ENCODE data around the gene PLD4.

PLD4 gene

GRCh38 chr14:104877806-104878550 is 46.7 kb upstream of the PLD4 start:
- Histone ChIP-seq H3K27me3 (no peaks in the 10 kb centered on the region), H3K9me3 (no peaks in the 10 kb centered on the region), H3K36me3 (peaks cover 12 to 59% (median 30%) of the 10 kb centered on the region in 3 donors), H3K27ac (no peak overlapping the region), H3K4me1 (peaks cover 0 to 26% (median 2%) of the 10 kb centered on the region in 4 donors), H3K4me3 (no peak overlapping the region)
- DNase-seq, result no peak
- TF ChIP-seq CTCF (IDR thresholded peaks at IDR 0.05), result no peak
- intact Hi-C loops (cut with DNase I; ENCODE audit: low total_unique reads), result no loop called here

- intact Hi-C loops (cut with DNase I; ENCODE audit: low total_unique reads), result no loop called here
- no peak for DNase-seq
- H3K36me3 ChIP-seq, result peaks cover 18 to 65% (median 36%) of the 10 kb centered on the region in 3 donors
- peaks cover 0 to 20% (median 0%) of the 10 kb centered on the region in 4 donors for H3K4me1 ChIP-seq
- H3K27me3 ChIP-seq, result no peaks in the 10 kb centered on the region
- H3K27ac ChIP-seq, result no peak overlapping the region
- H3K9me3 ChIP-seq, result no peaks in the 10 kb centered on the region
- no peak for TF ChIP-seq CTCF (IDR thresholded peaks at IDR 0.05)
- no peak overlapping the region for H3K4me3 ChIP-seq
Observed at GRCh38 chr14:104878582-104878981, 46.1 kb upstream of the PLD4 start.

- no peaks in the 10 kb centered on the region for H3K27me3 ChIP-seq
- intact Hi-C loops (cut with DNase I; ENCODE audit: low total_unique reads), result no loop called here
- H3K27ac ChIP-seq, result no peak overlapping the region
- H3K36me3 ChIP-seq, result peaks cover 25 to 73% (median 44%) of the 10 kb centered on the region in 3 donors
- peaks cover 0 to 11% (median 0%) of the 10 kb centered on the region in 4 donors for H3K4me1 ChIP-seq
- H3K9me3 ChIP-seq, result no peaks in the 10 kb centered on the region
- no peak for DNase-seq
- no peak for TF ChIP-seq CTCF (IDR thresholded peaks at IDR 0.05)
- no peak overlapping the region for H3K4me3 ChIP-seq
Observed at GRCh38 chr14:104879201-104879982, 45.3 kb upstream of the PLD4 start.

DNA sequence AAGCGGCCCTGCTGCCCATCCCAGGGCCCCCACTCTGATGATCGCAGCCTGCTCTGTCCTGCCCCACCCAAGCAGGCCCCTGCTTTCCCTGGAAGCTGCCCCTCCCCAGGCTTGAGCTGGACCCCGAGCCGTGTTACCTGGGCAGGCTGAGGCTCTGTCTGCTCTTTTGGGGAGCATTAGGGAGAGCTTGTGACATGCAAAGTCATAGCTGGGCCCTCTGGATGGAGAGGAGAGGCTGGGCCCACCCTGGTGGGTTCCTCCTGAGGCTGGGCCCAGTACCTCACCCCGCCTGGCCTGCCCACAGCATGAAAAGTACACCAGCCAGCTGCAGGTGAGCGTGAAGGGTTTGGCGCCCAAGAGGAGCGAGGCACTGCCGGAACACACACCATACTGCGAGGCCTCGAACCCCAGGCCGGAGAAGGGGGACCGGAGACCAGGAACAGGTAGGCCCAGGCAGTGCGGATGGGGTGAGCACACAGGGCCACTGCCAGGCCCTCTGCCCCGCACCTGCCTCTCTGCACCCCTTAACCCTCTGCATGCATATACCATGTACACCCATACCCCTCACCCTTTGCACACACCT is 44.6 kb upstream of the PLD4 start:
- Histone ChIP-seq H3K4me1 (peaks cover 0 to 6% (median 0%) of the 10 kb centered on the region in 4 donors), H3K27me3 (no peaks in the 10 kb centered on the region), H3K9me3 (no peaks in the 10 kb centered on the region), H3K36me3 (peaks cover 25 to 77% (median 46%) of the 10 kb centered on the region in 3 donors), H3K4me3 (no peak overlapping the region), H3K27ac (no peak overlapping the region)
- TF ChIP-seq CTCF (IDR thresholded peaks at IDR 0.05), result no peak
- intact Hi-C loops (cut with DNase I; ENCODE audit: low total_unique reads), result no loop called here
- no peak for DNase-seq

- DNase-seq, result no peak
- Histone ChIP-seq H3K4me1 (peaks cover 0 to 4% (median 0%) of the 10 kb centered on the region in 4 donors), H3K27me3 (no peaks in the 10 kb centered on the region), H3K36me3 (peaks cover 27 to 83% (median 52%) of the 10 kb centered on the region in 3 donors), H3K4me3 (no peak overlapping the region), H3K9me3 (no peaks in the 10 kb centered on the region), H3K27ac (no peak overlapping the region)
- TF ChIP-seq CTCF (IDR thresholded peaks at IDR 0.05), result no peak
- intact Hi-C loops (cut with DNase I; ENCODE audit: low total_unique reads), result no loop called here
Observed at GRCh38 chr14:104880584-104881210, 44.0 kb upstream of the PLD4 start.
